ENCODE measurements around the gene CRELD2. TPM values are rescaled to one million over a fixed set of nuclear protein-coding genes. Genes with fewer than 3 reads are reported as not detected.

The CRELD2 gene
- total RNA-seq, 5 donors from 2014 or later (not counting 1 experiment from before 2014, with no cell fraction given): 28.2 to 42.7 (median 39.6) TPM

- H3K27ac ChIP-seq (ENCODE audit: low read length): peak overlapping the region; percentile 63
- H3K4me1 Mint-ChIP-seq: peaks cover 18 to 21% (median 19%) of the 10 kb centered on the region in 3 donors
- peak in 2 of 4 experiments; percentile 13 to 20 for ATAC-seq (replicated peaks in 1 of 4)
These were observed 57.3 kb downstream of the CRELD2 start for GRCh38 chr22:49975543-49976389.

GRCh38 chr22:49976439-49977175 is 58.2 kb downstream of the CRELD2 start:
- peak in 10 of 35 experiments; percentile 4 to 73 (median 39) for DNase-seq
- H3K9me3 Mint-ChIP-seq: peaks cover 8 to 9% (median 8%) of the 10 kb centered on the region in 3 donors
- peak overlapping the region; percentile 71 to 84 for H3K27ac Mint-ChIP-seq
- Histone ChIP-seq H3K4me3 (ENCODE audit: control insufficient read depth in 1 of 2, extremely low read depth in 1 of 2, low read length in 1 of 2) (no peak overlapping the region), H3K27me3 (replicated peaks in 1 of 2; ENCODE audit: control insufficient read depth in 2 of 2, extremely low read depth in 1 of 2, insufficient read depth in 2 of 2, low read length in 1 of 2) (no peaks in the 10 kb centered on the region), H3K4me1 (ENCODE audit: control insufficient read depth in 1 of 2, extremely low read depth in 1 of 2, insufficient read depth in 2 of 2, low read length in 2 of 2) (peaks cover 10 to 29% of the 10 kb centered on the region in 2 experiments), H3K27ac (ENCODE audit: low read length) (peak overlapping the region; percentile 63), H3K9me3 (no peaks in the 10 kb centered on the region), H3K36me3 (ENCODE audit: control insufficient read depth in 2 of 2, extremely low read depth in 1 of 2, insufficient read depth in 1 of 2, low read length in 1 of 2) (no peaks in the 10 kb centered on the region)
- peak; percentile 63 to 72 (median 64) for ATAC-seq (replicated peaks in 1 of 4)
- H3K36me3 Mint-ChIP-seq: peaks cover 9% of the 10 kb centered on the region
- POLR2A ChIA-PET: interaction anchor here in 1 of 2 donors (0.6 kb wide), 1 partner anchor 40 kb away, joined by 3 read pairs; no protein-coding TSS in a partner anchor
- peaks cover 14 to 18% (median 15%) of the 10 kb centered on the region in 3 donors for H3K4me1 Mint-ChIP-seq
- H3K4me3 Mint-ChIP-seq: peak overlapping the region in 1 of 3 donors; percentile 32
- CTCF ChIA-PET: interaction anchor here (0.7 to 1.4 kb wide), 2 partner anchors 51 to 538 kb away, joined by 3 to 4 read pairs; no protein-coding TSS in a partner anchor
- 32% methylated on average over 5 of the region's 15 CpGs for WGBS (ENCODE audit: insufficient coverage)
- H3K27me3 Mint-ChIP-seq: peaks cover 3 to 4% of the 10 kb centered on the region in 2 donors

More at GRCh38 chr22:49975543-49976389, 57.3 kb downstream of the CRELD2 start:
- Mint-ChIP-seq H3K9me3 (peaks cover 8 to 9% (median 8%) of the 10 kb centered on the region in 3 donors), H3K4me3 (peak overlapping the region in 1 of 3 donors; percentile 36), H3K27ac (peak overlapping the region; percentile 71 to 84), H3K36me3 (peaks cover 9% of the 10 kb centered on the region), H3K27me3 (peaks cover 0 to 4% of the 10 kb centered on the region in 2 donors)
- Histone ChIP-seq H3K4me3 (ENCODE audit: control insufficient read depth in 1 of 2, extremely low read depth in 1 of 2, low read length in 1 of 2) (no peak overlapping the region), H3K36me3 (ENCODE audit: control insufficient read depth in 2 of 2, extremely low read depth in 1 of 2, insufficient read depth in 1 of 2, low read length in 1 of 2) (no peaks in the 10 kb centered on the region), H3K4me1 (ENCODE audit: control insufficient read depth in 1 of 2, extremely low read depth in 1 of 2, insufficient read depth in 2 of 2, low read length in 2 of 2) (peaks cover 12 to 37% of the 10 kb centered on the region in 2 experiments), H3K9me3 (no peaks in the 10 kb centered on the region), H3K27me3 (replicated peaks in 1 of 2; ENCODE audit: control insufficient read depth in 2 of 2, extremely low read depth in 1 of 2, insufficient read depth in 2 of 2, low read length in 1 of 2) (no peaks in the 10 kb centered on the region)
- DNase-seq: peak in 4 of 35 experiments; percentile 2 to 26 (median 4)
- 70% methylated on average over 7 of the region's 17 CpGs for WGBS (ENCODE audit: insufficient coverage)
- ChIA-PET CTCF (interaction anchor here in 1 of 2 donors (1.4 kb wide), 1 partner anchor 50 kb away, joined by 4 read pairs; no protein-coding TSS in a partner anchor), POLR2A (no interaction called here)

Other genes starting within 250 kb of the CRELD2 start
- 100 to 1,000 TPM in 2 of 5 donors, 10 to 100 TPM in 3; 86.4 to 140 (median 92.9) TPM for gene BRD1, start 90.8 kb upstream of the CRELD2 start, total RNA-seq
- 10 to 100 TPM; 16.7 to 19.5 (median 18.3) TPM for gene ZBED4, start 64.8 kb upstream of the CRELD2 start, total RNA-seq
- 10 to 100 TPM; 15.7 to 22.1 (median 15.9) TPM for gene ALG12, start 196 bp upstream of the CRELD2 start, total RNA-seq
- 100 to 1,000 TPM in 2 of 5 donors, 10 to 100 TPM in 3; 61.5 to 167 (median 65.0) TPM for gene PIM3, start 42.1 kb downstream of the CRELD2 start, total RNA-seq
- under 1 TPM in 1 of 5 donors, not detected in 4; 0.10 TPM for gene IL17REL, start 94.1 kb downstream of the CRELD2 start, total RNA-seq
- gene TTLL8, start 139.7 kb downstream of the CRELD2 start, total RNA-seq: not detected
- 1 to 10 TPM in 4 of 5 donors, under 1 TPM in 1; 0.92 to 2.1 (median 1.1) TPM for gene MLC1, start 166.8 kb downstream of the CRELD2 start, total RNA-seq
- gene MOV10L1, start 171.4 kb downstream of the CRELD2 start, total RNA-seq: under 1 TPM in 1 of 5 donors, not detected in 4; 0.44 TPM

Measured in T-cell (primary cell).